GM23248 (cell line): ENCODE measurements around the gene IRF6. TPM values are rescaled to one million over a fixed set of nuclear protein-coding genes. Genes with fewer than 3 reads are reported as not detected.

ENCODE experiments used
- DNase-seq: peaks from one replicate; pipeline ENCODE4 v3.0.0-alpha.2; 2015
- H2AFZ ChIP-seq: fragments of 200-600 bp; sonication (generic); 2 replicates; pipeline ENCODE4 v1.6.1; 2016; ENCODE audit warnings: antibody characterized with exemption
- H3F3A ChIP-seq: fragments of 200-600 bp; sonication (generic); 2 replicates; pipeline ENCODE4 v1.6.1; 2016; ENCODE audit warnings: mild to moderate bottlenecking, antibody characterized with exemption, mixed run types; ENCODE audit not compliant: insufficient read depth
- H3K27ac ChIP-seq: fragments of 200-600 bp; sonication (generic); 2 replicates; pipeline ENCODE4 v1.5.1; 2016; ENCODE audit warnings: mild to moderate bottlenecking
- H3K27me3 ChIP-seq: fragments of 200-600 bp; sonication (generic); replicated peaks from 2 replicates; pipeline ENCODE4 v1.6.1; 2016; ENCODE audit warnings: mild to moderate bottlenecking; ENCODE audit not compliant: insufficient read depth
- H3K36me3 ChIP-seq: fragments of 200-600 bp; sonication (generic); 2 replicates; pipeline ENCODE4 v1.6.1; 2016; ENCODE audit warnings: low read depth, mild to moderate bottlenecking
- H3K4me1 ChIP-seq: fragments of 200-600 bp; sonication (generic); 2 replicates; pipeline ENCODE4 v1.6.1; 2016; ENCODE audit warnings: mild to moderate bottlenecking; ENCODE audit not compliant: insufficient read depth
- H3K4me2 ChIP-seq: fragments of 200-600 bp; sonication (generic); one replicate; pipeline ENCODE4 v1.6.1; 2016; ENCODE audit warnings: mild to moderate bottlenecking; ENCODE audit not compliant: unreplicated experiment
- H3K4me3 ChIP-seq: fragments of 200-600 bp; sonication (generic); 2 replicates; pipeline ENCODE4 v1.5.1; 2016; ENCODE audit warnings: mild to moderate bottlenecking
- H3K79me2 ChIP-seq: fragments of 200-600 bp; sonication (generic); 2 replicates; pipeline ENCODE4 v1.6.1; 2016; ENCODE audit warnings: mild to moderate bottlenecking; ENCODE audit not compliant: insufficient read depth
- H3K9ac ChIP-seq: fragments of 200-600 bp; sonication (generic); 2 replicates; pipeline ENCODE4 v1.6.1; 2016; ENCODE audit warnings: mild to moderate bottlenecking
- H3K9me2 ChIP-seq: fragments of 200-600 bp; sonication (generic); 2 replicates; pipeline ENCODE4 v1.6.1; 2016; ENCODE audit warnings: mixed run types, mild to moderate bottlenecking, moderate library complexity; ENCODE audit not compliant: insufficient read depth
- H3K9me3 ChIP-seq: fragments of 200-600 bp; sonication (generic); one replicate; pipeline ENCODE4 v1.6.1; 2017; ENCODE audit warnings: low read depth
- H4K20me1 ChIP-seq: fragments of 200-600 bp; sonication (generic); 2 replicates; pipeline ENCODE4 v1.6.0; 2016; ENCODE audit not compliant: insufficient read depth
- EZH2 ChIP-seq: fragments of 200-600 bp; sonication (generic); IDR thresholded peaks from 2 replicates; pipeline ENCODE4 v1.6.1; 2018; ENCODE audit warnings: antibody characterized with exemption, mild to moderate bottlenecking; ENCODE audit not compliant: insufficient read depth, poor library complexity, severe bottlenecking
- EZH2phosphoT487 ChIP-seq: fragments of 200-600 bp; sonication (generic); IDR thresholded peaks from 2 replicates; pipeline ENCODE4 v1.6.1; 2018; ENCODE audit warnings: antibody characterized with exemption, moderate library complexity, mild to moderate bottlenecking, low read depth; ENCODE audit not compliant: insufficient read depth
- WGBS, 2 experiments: methylation state at CpG; one replicate each; pipeline ENCODE4 v1.1.6; 2015 to 2017; ENCODE audit warnings: low lambda C conversion rate in 2 of 2, low coverage in 1 of 2; ENCODE audit errors: missing lambda C conversion rate in 2 of 2; 5-methylcytosine and 5-hydroxymethylcytosine counted together
- in situ Hi-C: fragments of 300-500 bp; cut with MboI; formaldehyde crosslinking; loops from 2 replicates; pipeline ENCODE4 v1.15.0; 2020
- polyA plus RNA-seq: library from polyadenylated mRNA; unstranded; fragments of >200 nt; fragmentation: Nextera tagmentation; extraction: Ambion mirVana; gene quantifications from 2 replicates; pipeline ENCODE4 v1.2.1, GENCODE V29; 2016
- total RNA-seq: library from RNA; depleted of rRNA; stranded (reverse); fragments of >200 nt; shearing (Covaris generic); gene quantifications from 2 replicates; pipeline ENCODE4 v1.2.3, GENCODE V29; 2014

IRF6 gene
- total and polyA plus RNA-seq, 2 experiments from 2014 or later, result 0.84 to 1.3 TPM

- peaks cover 62% of the 10 kb centered on the region for H3K79me2 ChIP-seq
- in situ Hi-C loops, result no loop called here
Measured at GRCh38 chr1:209837671-209838070, 31.7 kb upstream of the IRF6 start.

GRCh38 chr1:209835782-209836298 lies 29.9 kb upstream of the IRF6 start:
- H3K9me3 ChIP-seq, result no peaks in the 10 kb centered on the region
- no peak overlapping the region for H3K9ac ChIP-seq
- H3K4me1 ChIP-seq, result peaks cover 89% of the 10 kb centered on the region
- peak; percentile 76 for DNase-seq
- peak overlapping the region; percentile 25; the same call in 1 of the 2 replicates for H3K4me3 ChIP-seq
- H3K27ac ChIP-seq, result peak overlapping the region; percentile 72
- TF ChIP-seq EZH2, result no peak
- no peak for TF ChIP-seq EZH2phosphoT487
- H3F3A ChIP-seq, result peaks cover 74% of the 10 kb centered on the region
- H3K79me2 ChIP-seq, result peaks cover 51% of the 10 kb centered on the region
- no peaks in the 10 kb centered on the region for H4K20me1 ChIP-seq
- in situ Hi-C loops, result no loop called here
- H3K4me2 ChIP-seq, result peak overlapping the region; percentile 64
- no peak overlapping the region for H2AFZ ChIP-seq
- H3K36me3 ChIP-seq, result peaks cover 65% of the 10 kb centered on the region
- H3K9me2 ChIP-seq, result no peaks in the 10 kb centered on the region
- no peaks in the 10 kb centered on the region for H3K27me3 ChIP-seq

More at GRCh38 chr1:209837671-209838070, 31.7 kb upstream of the IRF6 start:
- Histone ChIP-seq H3K9ac (no peak overlapping the region), H3K4me3 (no peak overlapping the region), H3K9me3 (no peaks in the 10 kb centered on the region), H4K20me1 (no peaks in the 10 kb centered on the region), H3K27me3 (no peaks in the 10 kb centered on the region), H3K36me3 (peaks cover 72% of the 10 kb centered on the region), H3K4me2 (no peak overlapping the region), H3K27ac (0 out of 2 replicates have a peak overlapping the region, but pooled peaks have one; percentile 5), H3F3A (peaks cover 81% of the 10 kb centered on the region), H2AFZ (no peak overlapping the region), H3K9me2 (no peaks in the 10 kb centered on the region), H3K4me1 (peaks cover 86% of the 10 kb centered on the region)
- no peak for DNase-seq
- WGBS, 2 experiments, result 99 to 100% methylated on average over 7 of the region's 7 CpGs
- TF ChIP-seq EZH2phosphoT487 (no peak), EZH2 (no peak)

- peaks cover 55% of the 10 kb centered on the region for H3K79me2 ChIP-seq
- no peaks in the 10 kb centered on the region for H3K9me3 ChIP-seq
- no peaks in the 10 kb centered on the region for H3K9me2 ChIP-seq
- H3K4me2 ChIP-seq, result peak overlapping the region; percentile 78
- no peak overlapping the region for H3K4me3 ChIP-seq
- H4K20me1 ChIP-seq, result no peaks in the 10 kb centered on the region
- in situ Hi-C loops, result no loop called here
- peaks cover 74% of the 10 kb centered on the region for H3K4me1 ChIP-seq
- H3K27ac ChIP-seq, result peak overlapping the region; percentile 63
- no peak overlapping the region for H2AFZ ChIP-seq
- 0% methylated on average over 1 of the region's 1 CpG for WGBS, 2 experiments
- H3K27me3 ChIP-seq, result no peaks in the 10 kb centered on the region
- H3F3A ChIP-seq, result peaks cover 62% of the 10 kb centered on the region
- no peak overlapping the region; the same call in 1 of the 2 replicates for H3K9ac ChIP-seq
- DNase-seq, result peak; percentile 85
- no peak for TF ChIP-seq EZH2
- TF ChIP-seq EZH2phosphoT487, result no peak
- H3K36me3 ChIP-seq, result peaks cover 41% of the 10 kb centered on the region
Measured at GRCh38 chr1:209831615-209832014, 25.7 kb upstream of the IRF6 start.

GRCh38 chr1:209830722-209831121 lies 24.8 kb upstream of the IRF6 start:
- Histone ChIP-seq H2AFZ (no peak overlapping the region), H3K79me2 (peaks cover 51% of the 10 kb centered on the region), H3K36me3 (peaks cover 38% of the 10 kb centered on the region), H4K20me1 (no peaks in the 10 kb centered on the region), H3K4me3 (peak overlapping the region; percentile 77; the same call in 1 of the 2 replicates), H3K9me2 (no peaks in the 10 kb centered on the region), H3K27me3 (no peaks in the 10 kb centered on the region), H3F3A (peaks cover 56% of the 10 kb centered on the region), H3K27ac (peak overlapping the region; percentile 63), H3K4me1 (peaks cover 65% of the 10 kb centered on the region), H3K9ac (no peak overlapping the region), H3K4me2 (peak overlapping the region; percentile 78), H3K9me3 (no peaks in the 10 kb centered on the region)
- DNase-seq, result peak; percentile 34
- TF ChIP-seq EZH2phosphoT487 (no peak), EZH2 (no peak)
- 94 to 95% methylated on average over 3 of the region's 3 CpGs for WGBS, 2 experiments
- in situ Hi-C loops, result no loop called here

- 63 to 79% methylated on average over 2 of the region's 2 CpGs for WGBS, 2 experiments
- no peaks in the 10 kb centered on the region for H3K9me3 ChIP-seq
- no peaks in the 10 kb centered on the region for H3K9me2 ChIP-seq
- H3K4me3 ChIP-seq, result peak overlapping the region; percentile 77
- peaks cover 37% of the 10 kb centered on the region for H3K36me3 ChIP-seq
- peaks cover 55% of the 10 kb centered on the region for H3K4me1 ChIP-seq
- H3K9ac ChIP-seq, result peak overlapping the region; percentile 41; the same call in 1 of the 2 replicates
- peaks cover 51% of the 10 kb centered on the region for H3K79me2 ChIP-seq
- DNase-seq, result peak; percentile 54
- H2AFZ ChIP-seq, result no peak overlapping the region
- H3K4me2 ChIP-seq, result peak overlapping the region; percentile 78
- H3K27ac ChIP-seq, result peak overlapping the region; percentile 63
- in situ Hi-C loops, result no loop called here
- peaks cover 46% of the 10 kb centered on the region for H3F3A ChIP-seq
- no peaks in the 10 kb centered on the region for H3K27me3 ChIP-seq
- no peaks in the 10 kb centered on the region for H4K20me1 ChIP-seq
- TF ChIP-seq EZH2, result no peak
Measured at GRCh38 chr1:209829716-209830115, 23.8 kb upstream of the IRF6 start.
